OCI-LY3 (cell line): ENCODE measurements around the gene OR51E1.

ENCODE experiments used
- CTCF ChIP-seq: fragments of 200-600, 300-600 bp; sonication (generic); IDR thresholded peaks from 2 replicates; pipeline ENCODE4 v1.5.1; 2014; ENCODE audit warnings: antibody characterized with exemption, low read length, low read depth
- EZH2phosphoT487 ChIP-seq: fragments of 200-600 bp; shearing (Covaris generic); IDR thresholded peaks from 2 replicates; pipeline ENCODE4 v1.6.1; 2018; ENCODE audit warnings: antibody characterized with exemption, mixed run types, low read depth

DNA sequence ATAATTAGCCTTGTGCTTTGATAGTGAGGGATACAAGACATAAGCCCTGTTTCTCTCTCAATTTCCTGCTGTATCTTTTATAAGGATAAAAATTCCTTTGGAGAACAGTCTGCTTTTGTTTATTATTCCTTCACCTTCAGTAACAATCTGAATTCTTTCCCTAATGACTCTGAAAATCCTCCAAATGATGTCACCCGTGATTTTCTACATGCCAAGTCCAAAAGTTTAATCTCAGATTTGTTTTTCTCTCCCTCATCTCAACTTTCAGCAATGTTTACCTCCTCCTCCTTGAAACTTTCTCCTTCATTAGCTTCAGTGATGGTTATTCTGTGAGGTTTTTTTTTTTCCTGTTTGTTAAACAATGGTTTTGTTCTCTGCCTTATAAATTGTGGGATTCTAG lies 51.7 kb downstream of the OR51E1 start:
- no peak for TF ChIP-seq EZH2phosphoT487
- no peak for TF ChIP-seq CTCF
